Gastrocnemius medialis (tissue), 4 donors: ENCODE data around the gene PLXNC1.

Experiments used
- POLR2A ChIP-seq, 2 donors: fragments of 450-650 bp; IDR thresholded peaks; one replicate each; pipeline ENCODE4 v1.6.1; 2017; ENCODE audit warnings: antibody characterized with exemption in 2 of 2, mild to moderate bottlenecking in 2 of 2, moderate library complexity in 2 of 2
- TF ChIP-seq, protein P1 (sequence below), 5 experiments: fragments of 450-650 bp in 3 of 5; fragments of 200-600 bp in 2 of 5; sonication (generic) in 2 of 5; IDR thresholded peaks in 4 of 5; conservative IDR thresholded peaks in 1 of 5; 1 replicate in 4 of 5; 2 replicates in 1 of 5; pipeline ENCODE4 v1.5.1; 2016 to 2019; ENCODE audit warnings: antibody characterized with exemption in 5 of 5, mild to moderate bottlenecking in 3 of 5, moderate library complexity in 3 of 5

GRCh38 chr12:94128280-94128679 is 20.1 kb upstream of the PLXNC1 start:
- TF ChIP-seq, protein P1, sequence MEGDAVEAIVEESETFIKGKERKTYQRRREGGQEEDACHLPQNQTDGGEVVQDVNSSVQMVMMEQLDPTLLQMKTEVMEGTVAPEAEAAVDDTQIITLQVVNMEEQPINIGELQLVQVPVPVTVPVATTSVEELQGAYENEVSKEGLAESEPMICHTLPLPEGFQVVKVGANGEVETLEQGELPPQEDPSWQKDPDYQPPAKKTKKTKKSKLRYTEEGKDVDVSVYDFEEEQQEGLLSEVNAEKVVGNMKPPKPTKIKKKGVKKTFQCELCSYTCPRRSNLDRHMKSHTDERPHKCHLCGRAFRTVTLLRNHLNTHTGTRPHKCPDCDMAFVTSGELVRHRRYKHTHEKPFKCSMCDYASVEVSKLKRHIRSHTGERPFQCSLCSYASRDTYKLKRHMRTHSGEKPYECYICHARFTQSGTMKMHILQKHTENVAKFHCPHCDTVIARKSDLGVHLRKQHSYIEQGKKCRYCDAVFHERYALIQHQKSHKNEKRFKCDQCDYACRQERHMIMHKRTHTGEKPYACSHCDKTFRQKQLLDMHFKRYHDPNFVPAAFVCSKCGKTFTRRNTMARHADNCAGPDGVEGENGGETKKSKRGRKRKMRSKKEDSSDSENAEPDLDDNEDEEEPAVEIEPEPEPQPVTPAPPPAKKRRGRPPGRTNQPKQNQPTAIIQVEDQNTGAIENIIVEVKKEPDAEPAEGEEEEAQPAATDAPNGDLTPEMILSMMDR (IDR thresholded peaks at IDR 0.05 in 4 of 5, conservative IDR thresholded peaks at IDR 0.05 in 1 of 5): no peak
- no peak for TF ChIP-seq POLR2A (IDR thresholded peaks at IDR 0.05)
